KMS-11 (cell line): ENCODE data around the gene RASGRP4.

ENCODE experiments used
- H2AFZ ChIP-seq: fragments of 200-600 bp; sonication (generic); 2 replicates; pipeline ENCODE4 v1.6.1; 2016; ENCODE audit warnings: antibody characterized with exemption, mixed run types, low read depth
- H3K27ac ChIP-seq: fragments of 200-600 bp; sonication (generic); 2 replicates; pipeline ENCODE4 v1.6.1; 2016; ENCODE audit warnings: mild to moderate bottlenecking, mixed run types
- H3K27me3 ChIP-seq: fragments of 200-600 bp; sonication (generic); 2 replicates; pipeline ENCODE4 v1.6.1; 2017; ENCODE audit warnings: mild to moderate bottlenecking, low read depth, mixed run types, moderate library complexity; ENCODE audit not compliant: insufficient read depth
- H3K36me3 ChIP-seq: fragments of 200-600 bp; sonication (generic); 2 replicates; pipeline ENCODE4 v1.6.1; 2017; ENCODE audit warnings: mild to moderate bottlenecking, mixed run types; ENCODE audit not compliant: insufficient read depth
- H3K4me1 ChIP-seq: fragments of 200-600 bp; sonication (generic); 2 replicates; pipeline ENCODE4 v1.6.1; 2016; ENCODE audit warnings: mild to moderate bottlenecking, low read depth, mixed run types; ENCODE audit not compliant: poor library complexity, severe bottlenecking
- H3K4me2 ChIP-seq: fragments of 200-600 bp; sonication (generic); 2 replicates; pipeline ENCODE4 v1.7.0; 2016; ENCODE audit warnings: mild to moderate bottlenecking, mixed run types
- H3K4me3 ChIP-seq: fragments of 200-600 bp; sonication (generic); IDR thresholded peaks from 2 replicates; pipeline ENCODE4 v1.6.1; 2017; ENCODE audit warnings: low read depth, low read length, mixed read lengths; ENCODE audit not compliant: insufficient read depth
- H3K79me2 ChIP-seq: fragments of 200-600 bp; sonication (generic); 2 replicates; pipeline ENCODE4 v1.6.1; 2016; ENCODE audit warnings: low read depth, mixed run types; ENCODE audit not compliant: insufficient read depth
- H3K9ac ChIP-seq: fragments of 200-600 bp; sonication (generic); 2 replicates; pipeline ENCODE4 v1.6.1; 2016; ENCODE audit warnings: mild to moderate bottlenecking, mixed run types
- H4K20me1 ChIP-seq: fragments of 200-600 bp; sonication (generic); 2 replicates; pipeline ENCODE4 v1.6.1; 2016; ENCODE audit warnings: mild to moderate bottlenecking, mixed run types; ENCODE audit not compliant: insufficient read depth
- TF ChIP-seq, protein P1 (sequence below): fragments of 200-600 bp; sonication (generic); conservative IDR thresholded peaks from 2 replicates; pipeline ENCODE4 v1.6.1; 2017; ENCODE audit warnings: low read depth, mild to moderate bottlenecking, antibody characterized with exemption, low read length, moderate library complexity, mixed read lengths

RASGRP4 gene

GRCh38 chr19:38376576-38376975 lies 49.4 kb downstream of the RASGRP4 start:
- Histone ChIP-seq H3K27ac (no peak overlapping the region), H3K36me3 (peaks cover 2% of the 10 kb centered on the region; the same call in 1 of the 2 replicates), H2AFZ (no peak overlapping the region), H3K27me3 (no peaks in the 10 kb centered on the region), H3K9ac (no peak overlapping the region), H3K4me3 (no peak overlapping the region), H3K79me2 (peaks cover 37% of the 10 kb centered on the region), H3K4me1 (peaks cover 14% of the 10 kb centered on the region), H3K4me2 (no peak overlapping the region; the same call in 1 of the 2 replicates), H4K20me1 (no peaks in the 10 kb centered on the region)
- TF ChIP-seq, protein P1, sequence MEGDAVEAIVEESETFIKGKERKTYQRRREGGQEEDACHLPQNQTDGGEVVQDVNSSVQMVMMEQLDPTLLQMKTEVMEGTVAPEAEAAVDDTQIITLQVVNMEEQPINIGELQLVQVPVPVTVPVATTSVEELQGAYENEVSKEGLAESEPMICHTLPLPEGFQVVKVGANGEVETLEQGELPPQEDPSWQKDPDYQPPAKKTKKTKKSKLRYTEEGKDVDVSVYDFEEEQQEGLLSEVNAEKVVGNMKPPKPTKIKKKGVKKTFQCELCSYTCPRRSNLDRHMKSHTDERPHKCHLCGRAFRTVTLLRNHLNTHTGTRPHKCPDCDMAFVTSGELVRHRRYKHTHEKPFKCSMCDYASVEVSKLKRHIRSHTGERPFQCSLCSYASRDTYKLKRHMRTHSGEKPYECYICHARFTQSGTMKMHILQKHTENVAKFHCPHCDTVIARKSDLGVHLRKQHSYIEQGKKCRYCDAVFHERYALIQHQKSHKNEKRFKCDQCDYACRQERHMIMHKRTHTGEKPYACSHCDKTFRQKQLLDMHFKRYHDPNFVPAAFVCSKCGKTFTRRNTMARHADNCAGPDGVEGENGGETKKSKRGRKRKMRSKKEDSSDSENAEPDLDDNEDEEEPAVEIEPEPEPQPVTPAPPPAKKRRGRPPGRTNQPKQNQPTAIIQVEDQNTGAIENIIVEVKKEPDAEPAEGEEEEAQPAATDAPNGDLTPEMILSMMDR, result no peak

DNA sequence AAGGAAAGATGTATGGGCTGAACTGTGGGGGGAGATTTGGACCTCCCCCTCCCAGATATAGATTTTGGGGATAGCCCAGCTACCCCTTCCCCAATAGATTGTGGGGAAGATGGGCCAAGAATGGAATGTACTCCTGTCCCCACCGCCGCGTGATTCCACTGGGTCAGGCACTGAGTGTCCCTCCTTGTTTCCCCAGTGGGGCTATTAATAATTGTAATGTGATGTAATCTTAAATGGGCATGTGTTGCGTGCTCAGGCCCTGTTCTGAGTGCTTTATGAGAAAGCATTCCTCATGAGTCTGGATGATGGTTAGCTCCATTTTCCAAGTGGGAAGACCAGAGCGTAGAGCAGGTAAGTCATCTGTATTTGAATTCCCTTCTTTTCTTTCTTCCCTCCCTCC lies 50.3 kb downstream of the RASGRP4 start:
- Histone ChIP-seq H3K4me3 (no peak overlapping the region), H3K9ac (peak overlapping the region; percentile 94; the same call in 1 of the 2 replicates), H2AFZ (no peak overlapping the region), H3K4me2 (peak overlapping the region; percentile 72), H3K4me1 (peaks cover 14% of the 10 kb centered on the region), H3K27me3 (no peaks in the 10 kb centered on the region), H4K20me1 (no peaks in the 10 kb centered on the region), H3K27ac (no peak overlapping the region), H3K36me3 (peaks cover 2% of the 10 kb centered on the region; the same call in 1 of the 2 replicates), H3K79me2 (peaks cover 37% of the 10 kb centered on the region)
- TF ChIP-seq, protein P1, result no peak

DNA sequence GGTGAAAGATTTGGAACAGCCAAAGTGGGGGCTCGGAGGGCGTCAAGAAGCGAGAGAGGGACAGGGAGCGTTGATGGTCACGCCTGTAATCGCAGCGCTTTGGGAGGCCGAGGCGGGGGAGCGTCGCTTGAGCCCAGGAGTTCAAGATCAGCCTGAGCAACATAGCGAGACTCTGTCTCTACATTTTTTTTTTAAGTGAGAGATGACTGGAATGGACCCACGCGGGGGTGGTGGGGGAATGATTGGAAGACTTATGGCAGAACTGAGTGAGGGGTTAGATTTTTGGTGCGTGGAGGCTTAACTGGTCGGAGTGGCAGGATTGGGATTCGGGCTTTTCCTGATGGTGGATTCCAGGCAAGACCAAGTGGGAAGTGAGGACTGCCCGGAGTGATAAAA lies 50.9 kb downstream of the RASGRP4 start:
- Histone ChIP-seq H3K36me3 (0 out of 2 replicates have a peak, but pooled peaks cover 2% of the 10 kb centered on the region), H3K4me3 (no peak overlapping the region), H2AFZ (peak overlapping the region; percentile 83), H3K27me3 (no peaks in the 10 kb centered on the region), H3K27ac (peak overlapping the region; percentile 80), H4K20me1 (no peaks in the 10 kb centered on the region), H3K79me2 (peaks cover 37% of the 10 kb centered on the region), H3K4me2 (peak overlapping the region; percentile 72), H3K4me1 (peaks cover 14% of the 10 kb centered on the region), H3K9ac (peak overlapping the region; percentile 94)
- TF ChIP-seq, protein P1, result no peak

- H3K27me3 ChIP-seq, result no peaks in the 10 kb centered on the region
- TF ChIP-seq, protein P1, result peak; percentile 20
These were observed 51.5 kb downstream of the RASGRP4 start, which contains the start of gene PSMD8 for GRCh38 chr19:38374332-38375097. PSMD8 (plus strand) TSS chr19:38374571; CDS start chr19:38374602, 31 bp downstream.

More at GRCh38 chr19:38374332-38375097, 51.5 kb downstream of the RASGRP4 start, which contains the start of gene PSMD8:
- Histone ChIP-seq H3K4me1 (peaks cover 14% of the 10 kb centered on the region), H3K79me2 (peaks cover 37% of the 10 kb centered on the region), H4K20me1 (no peaks in the 10 kb centered on the region), H3K9ac (peak within 1 kb of the TSS; percentile 94), H3K36me3 (0 out of 2 replicates have a peak, but pooled peaks cover 2% of the 10 kb centered on the region), H3K4me2 (peak within 1 kb of the TSS; percentile 72), H2AFZ (peak within 1 kb of the TSS; percentile 96), H3K4me3 (no peak within 1 kb of the TSS), H3K27ac (peak within 1 kb of the TSS; percentile 80)
